SK-N-DZ (cell line): ENCODE results near the gene ORMDL3. TPM values are rescaled to one million over a fixed set of nuclear protein-coding genes. Genes with fewer than 3 reads are reported as not detected.

Experiments used
- DNase-seq: peaks from one replicate; pipeline ENCODE4 v3.0.0-alpha.2; 2015; ENCODE audit warnings: low spot score
- polyA plus RNA-seq, 2 experiments: library from polyadenylated mRNA; depleted of rRNA; stranded (reverse); fragments of >200 nt; gene quantifications; 2 replicates each; pipeline ENCODE4 v1.2.3, GENCODE V29; 2014

The ORMDL3 gene
- polyA plus RNA-seq (2014; cell fraction: cytosol; rRNA removed), result 23.9 and 33.0 TPM in 2 replicates
- 23.2 and 24.6 TPM in 2 replicates for polyA plus RNA-seq (2014; cell fraction: nucleus; rRNA removed)

GRCh38 chr17:39927101-39927928 is at the start of gene ORMDL3, which contains the start of gene LRRC3C:
TSS of gene ORMDL3 (minus strand) at chr17:39927601. CDS start at chr17:39924203, 3,398 bp downstream.
TSS of gene LRRC3C (plus strand) at chr17:39927732. CDS start at chr17:39941524, 13,792 bp downstream.
- DNase-seq, result peak; percentile 87

GRCh38 chr17:39975801-39976200 is 48.4 kb upstream of the ORMDL3 start:
- DNase-seq, result no peak

GRCh38 chr17:39974433-39974832 is 47.0 kb upstream of the ORMDL3 start:
- no peak for DNase-seq

GRCh38 chr17:39973496-39973895 is 46.1 kb upstream of the ORMDL3 start:
- DNase-seq, result no peak

GRCh38 chr17:39972271-39972670 is 44.9 kb upstream of the ORMDL3 start:
- DNase-seq, result no peak

GRCh38 chr17:39971076-39971603 is 43.7 kb upstream of the ORMDL3 start:
- no peak for DNase-seq

- DNase-seq, result no peak
Observed at GRCh38 chr17:39970157-39970692, 42.8 kb upstream of the ORMDL3 start.

- no peak for DNase-seq
Observed at GRCh38 chr17:39969375-39969774, 42.0 kb upstream of the ORMDL3 start.

GRCh38 chr17:39968761-39969160 is 41.4 kb upstream of the ORMDL3 start:
- DNase-seq, result no peak

- no peak for DNase-seq
Observed at GRCh38 chr17:39966771-39967170, 39.4 kb upstream of the ORMDL3 start.

GRCh38 chr17:39965017-39965699 is 37.8 kb upstream of the ORMDL3 start:
- no peak for DNase-seq

- DNase-seq, result no peak
Observed at GRCh38 chr17:39963829-39964228, 36.4 kb upstream of the ORMDL3 start.

- no peak for DNase-seq
Observed at GRCh38 chr17:39962642-39963220, 35.3 kb upstream of the ORMDL3 start, which contains the start of gene GSDMA. TSS of gene GSDMA (plus strand) at chr17:39963004. CDS start at chr17:39965688, 2,684 bp downstream.

GRCh38 chr17:39960524-39961041 is 33.2 kb upstream of the ORMDL3 start:
- no peak for DNase-seq

- DNase-seq, result no peak
Observed at GRCh38 chr17:39955726-39956225, 28.4 kb upstream of the ORMDL3 start.

GRCh38 chr17:39954876-39955275 is 27.5 kb upstream of the ORMDL3 start:
- peak; percentile 38 for DNase-seq

GRCh38 chr17:39953471-39953888 is 26.1 kb upstream of the ORMDL3 start:
- no peak for DNase-seq

GRCh38 chr17:39952680-39953470 is 25.5 kb upstream of the ORMDL3 start:
- DNase-seq, result peak; percentile 98

- DNase-seq, result no peak
Observed at GRCh38 chr17:39951924-39952679, 24.7 kb upstream of the ORMDL3 start.
